IPS DF 19.7 (cell line): ENCODE results near the gene TAS2R3.
"Not testable (repeated sequence)": the region's sequence is repeated elsewhere in the genome, so short reads cannot be mapped to it uniquely, and the experiment has no call there.

Experiments
- DNase-seq: peaks from one replicate; pipeline ENCODE4 v3.0.0-alpha.2; 2013; ENCODE audit warnings: low read depth, low spot score

Gene TAS2R3

GRCh38 chr7:141763797-141764196 is at the start of gene TAS2R3:
TSS of gene TAS2R3 (plus strand) at chr7:141764097. CDS start at chr7:141764159, 62 bp downstream.
- no peak for DNase-seq

GRCh38 chr7:141714571-141714970 is 49.3 kb upstream of the TAS2R3 start:
- DNase-seq: no peak

GRCh38 chr7:141715018-141715417 is 48.9 kb upstream of the TAS2R3 start:
- no peak for DNase-seq

GRCh38 chr7:141715794-141716689 is 47.9 kb upstream of the TAS2R3 start:
- no peak for DNase-seq

GRCh38 chr7:141717450-141717849 is 46.4 kb upstream of the TAS2R3 start:
- DNase-seq: no peak

GRCh38 chr7:141722529-141722928 is 41.4 kb upstream of the TAS2R3 start:
- no peak for DNase-seq

- no peak for DNase-seq
These were observed 34.9 kb upstream of the TAS2R3 start for GRCh38 chr7:141729020-141729419.

GRCh38 chr7:141731476-141732149 is 32.3 kb upstream of the TAS2R3 start:
- no peak for DNase-seq

- DNase-seq: no peak
These were observed 26.6 kb upstream of the TAS2R3 start for GRCh38 chr7:141737118-141737835.

- peak; percentile 90 for DNase-seq
These were observed 25.9 kb upstream of the TAS2R3 start, which contains the start of gene SSBP1 for GRCh38 chr7:141737836-141738591. TSS of gene SSBP1 (plus strand) at chr7:141738358. CDS start at chr7:141739167, 809 bp downstream.

- no peak for DNase-seq
These were observed 25.3 kb upstream of the TAS2R3 start for GRCh38 chr7:141738592-141739013.

GRCh38 chr7:141739250-141739649 is 24.6 kb upstream of the TAS2R3 start:
- DNase-seq: no peak

- no peak for DNase-seq
These were observed 21.7 kb upstream of the TAS2R3 start for GRCh38 chr7:141742229-141742628.

- no peak for DNase-seq
These were observed 19.8 kb upstream of the TAS2R3 start for GRCh38 chr7:141744131-141744530.

GRCh38 chr7:141748396-141748795 is 15.5 kb upstream of the TAS2R3 start:
- no peak for DNase-seq

- not testable (repeated sequence) for DNase-seq
These were observed 12.0 kb upstream of the TAS2R3 start for GRCh38 chr7:141751904-141752303.

- no peak for DNase-seq
These were observed 11.3 kb upstream of the TAS2R3 start for GRCh38 chr7:141752634-141753033.

GRCh38 chr7:141754939-141755338 is 9.0 kb upstream of the TAS2R3 start:
- DNase-seq: no peak

GRCh38 chr7:141770083-141770583 is 6.2 kb downstream of the TAS2R3 start:
- not testable (repeated sequence) for DNase-seq

GRCh38 chr7:141776374-141776773 is 12.5 kb downstream of the TAS2R3 start, which contains the start of gene TAS2R4:
TSS of gene TAS2R4 (plus strand) at chr7:141776674. CDS start at chr7:141778489, 1,815 bp downstream.
- no peak for DNase-seq
